ENCODE data around the gene GRP.

GRCh38 chr18:59208602-59209125, 11.3 kb upstream of the GRP start:
- TF ChIP-seq ZNF565 (CRISPR knock-in tag; conservative IDR thresholded peaks at IDR 0.05; ENCODE audit: low read depth), result no peak
- no peak for TF ChIP-seq TCF4 (CRISPR knock-in tag; IDR thresholded peaks at IDR 0.05; ENCODE audit: borderline replicate concordance)
- no peak for TF ChIP-seq ARNTL (CRISPR knock-in tag; IDR thresholded peaks at IDR 0.05; ENCODE audit: borderline replicate concordance, low read depth)
- no peak for TF ChIP-seq RARB (CRISPR knock-in tag; IDR thresholded peaks at IDR 0.05)
- no peak for TF ChIP-seq POU6F1 (CRISPR knock-in tag; IDR thresholded peaks at IDR 0.05; ENCODE audit: borderline replicate concordance, low read depth)
- no peak for TF ChIP-seq SNAI2 (CRISPR knock-in tag; IDR thresholded peaks at IDR 0.05)
- no peak for TF ChIP-seq ZNF8 (CRISPR knock-in tag; IDR thresholded peaks at IDR 0.05)
- no peak for TF ChIP-seq ESRRG (CRISPR knock-in tag; IDR thresholded peaks at IDR 0.05)
